Mononuclear cell (primary cell): ENCODE data around the gene KCNQ1. TPM values are rescaled to one million over a fixed set of nuclear protein-coding genes. Genes with fewer than 3 reads are reported as not detected.

ENCODE experiments used
- H3K27me3 ChIP-seq: 2 replicates; pipeline ENCODE4 v1.6.0; 2011; ENCODE audit warnings: low read length, control low read depth; ENCODE audit not compliant: insufficient read depth
- H3K4me1 ChIP-seq: 2 replicates; pipeline ENCODE4 v1.5.1; 2011; ENCODE audit warnings: mild to moderate bottlenecking, low read length, control low read depth; ENCODE audit not compliant: insufficient read depth
- H3K4me3 ChIP-seq: 2 replicates; pipeline ENCODE4 v1.5.1; 2011; ENCODE audit warnings: mild to moderate bottlenecking, low read length, moderate library complexity
- H3K9me3 ChIP-seq: 2 replicates; pipeline ENCODE4 v1.5.1; 2011; ENCODE audit warnings: low read depth, mild to moderate bottlenecking, control low read depth, low read length
- total RNA-seq: library from RNA; depleted of rRNA; stranded (reverse); fragments of >200 nt; gene quantifications from one replicate; pipeline ENCODE4 v1.2.3, GENCODE V29; 2012

Gene KCNQ1
- total RNA-seq, 1 donor, result 12.7 TPM

DNA sequence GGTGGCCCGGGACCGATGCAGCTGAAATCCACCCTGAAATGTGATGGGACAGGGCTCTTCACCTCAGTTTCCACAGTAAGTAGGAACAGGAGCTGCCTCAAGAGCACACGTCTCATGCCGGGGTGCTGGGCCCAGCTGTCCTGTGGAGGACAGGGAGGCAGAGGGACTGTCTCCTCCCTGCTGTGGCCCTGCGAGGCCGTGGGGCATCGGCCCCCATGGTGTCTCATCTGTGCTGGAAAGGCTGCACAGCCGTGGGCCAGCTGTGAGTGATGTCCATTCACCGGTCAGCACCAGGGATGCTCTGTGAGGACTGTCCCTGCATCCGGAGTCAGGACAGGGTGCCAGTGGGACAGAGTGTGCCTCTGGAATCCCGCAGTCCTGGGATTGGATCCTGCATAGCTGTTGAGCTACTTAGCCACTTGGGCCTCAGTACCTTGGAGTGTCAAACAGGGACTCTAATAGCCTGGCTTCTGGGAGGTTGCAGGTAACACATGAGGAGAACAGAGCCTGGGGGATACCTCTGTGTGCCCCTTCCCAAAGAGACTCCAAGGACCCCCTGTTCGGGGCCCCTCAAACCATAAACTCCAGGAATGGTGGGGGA lies 17.0 kb upstream of the KCNQ1 start:
- Histone ChIP-seq H3K27me3 (no peaks in the 10 kb centered on the region), H3K9me3 (no peaks in the 10 kb centered on the region), H3K4me3 (no peak overlapping the region), H3K4me1 (no peaks in the 10 kb centered on the region)

DNA sequence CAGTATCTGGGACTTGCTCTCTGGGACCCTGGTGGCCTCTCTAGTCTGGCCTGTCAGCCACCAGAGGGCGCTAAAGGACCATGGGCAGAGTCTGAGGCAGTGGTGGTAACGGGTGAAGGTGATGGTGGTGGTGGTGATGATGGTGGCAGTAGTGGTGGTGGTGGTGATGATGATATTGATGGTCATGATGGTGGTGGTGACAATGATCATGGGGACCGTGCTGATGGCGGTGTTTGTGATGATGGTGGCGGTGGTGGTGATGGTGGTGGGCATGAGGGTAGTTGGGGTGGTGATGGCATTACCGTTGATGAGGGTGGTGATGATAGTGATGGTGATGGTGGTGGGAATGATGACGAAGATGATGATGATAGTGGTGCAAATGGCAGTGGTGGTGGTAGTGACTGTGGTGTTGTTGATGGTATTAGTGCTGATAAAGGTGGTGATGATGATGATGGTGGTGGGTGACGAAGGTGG lies 16.4 kb upstream of the KCNQ1 start:
- Histone ChIP-seq H3K9me3 (no peaks in the 10 kb centered on the region), H3K4me1 (no peaks in the 10 kb centered on the region), H3K4me3 (no peak overlapping the region), H3K27me3 (no peaks in the 10 kb centered on the region)

DNA sequence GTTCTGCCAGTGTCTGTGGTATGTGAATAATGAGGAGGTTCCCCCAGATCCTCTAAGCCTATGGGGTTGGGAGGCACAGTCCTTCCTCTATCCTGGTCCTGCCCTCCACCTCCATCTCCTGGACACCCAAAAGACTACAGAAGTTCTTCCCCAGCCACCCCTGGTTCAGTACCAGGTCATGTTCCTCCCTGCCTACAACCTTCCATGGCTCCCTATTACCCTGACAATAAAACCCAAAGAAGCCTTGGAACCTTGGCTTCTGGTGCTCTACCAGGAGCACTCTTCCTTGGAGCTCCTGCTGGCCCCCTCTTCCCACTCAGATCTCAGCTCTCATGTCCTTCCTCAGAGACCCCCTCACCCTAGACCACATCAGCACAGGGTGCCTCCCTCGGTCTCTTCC lies 13.4 kb upstream of the KCNQ1 start:
- Histone ChIP-seq H3K4me1 (no peaks in the 10 kb centered on the region), H3K9me3 (no peaks in the 10 kb centered on the region), H3K4me3 (no peak overlapping the region), H3K27me3 (no peaks in the 10 kb centered on the region)

DNA sequence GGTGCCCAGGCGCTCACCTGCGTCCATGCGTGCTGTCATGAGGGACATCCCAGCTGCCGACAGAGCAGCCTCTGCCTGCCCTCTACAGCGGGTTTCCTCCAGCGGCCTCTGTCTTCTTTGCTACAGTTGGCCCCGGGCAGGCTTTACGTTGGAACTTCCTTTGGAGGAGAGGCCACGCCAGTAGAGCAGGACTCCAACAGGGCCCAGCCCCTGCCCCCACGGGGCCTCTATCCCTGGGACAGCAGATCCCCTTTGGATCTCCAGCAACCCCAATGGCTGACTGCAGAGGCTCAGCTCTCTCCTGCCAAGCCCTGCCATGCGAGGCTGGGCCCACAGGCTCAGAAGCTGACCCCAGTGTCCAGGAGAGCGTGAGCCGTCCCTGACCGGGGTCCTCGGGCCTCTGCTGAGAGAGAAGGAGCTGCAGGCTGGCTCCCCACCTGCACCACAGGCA lies 12.6 kb upstream of the KCNQ1 start:
- Histone ChIP-seq H3K4me1 (no peaks in the 10 kb centered on the region), H3K27me3 (no peaks in the 10 kb centered on the region)

DNA sequence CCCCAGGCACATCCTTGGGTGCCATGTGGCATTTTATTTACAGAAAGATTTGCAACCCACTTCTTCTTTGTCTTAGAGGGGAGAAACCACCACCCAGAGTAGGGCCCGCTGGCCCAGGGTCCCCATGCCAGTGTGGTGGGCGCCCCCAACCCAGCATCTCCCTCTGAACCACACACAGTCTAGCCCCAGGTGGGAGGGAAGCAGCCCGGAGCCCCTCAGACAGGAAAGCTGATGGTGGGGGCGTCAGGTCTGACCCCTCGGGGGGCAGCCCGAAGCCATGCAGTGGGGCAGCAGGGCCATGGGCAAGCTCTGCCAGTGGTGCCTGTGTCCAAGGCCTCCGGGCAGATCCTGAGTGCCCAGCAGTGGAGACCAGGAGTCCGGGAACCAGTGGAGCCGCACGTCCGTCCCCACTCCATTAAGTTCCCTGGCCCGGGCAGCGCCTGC lies 12.2 kb upstream of the KCNQ1 start:
- Histone ChIP-seq H3K27me3 (no peaks in the 10 kb centered on the region), H3K9me3 (no peaks in the 10 kb centered on the region), H3K4me3 (no peak overlapping the region), H3K4me1 (no peaks in the 10 kb centered on the region)

More for the DNA sequence above, 12.6 kb upstream of the KCNQ1 start:
- Histone ChIP-seq H3K4me3 (no peak overlapping the region), H3K9me3 (no peaks in the 10 kb centered on the region)

DNA sequence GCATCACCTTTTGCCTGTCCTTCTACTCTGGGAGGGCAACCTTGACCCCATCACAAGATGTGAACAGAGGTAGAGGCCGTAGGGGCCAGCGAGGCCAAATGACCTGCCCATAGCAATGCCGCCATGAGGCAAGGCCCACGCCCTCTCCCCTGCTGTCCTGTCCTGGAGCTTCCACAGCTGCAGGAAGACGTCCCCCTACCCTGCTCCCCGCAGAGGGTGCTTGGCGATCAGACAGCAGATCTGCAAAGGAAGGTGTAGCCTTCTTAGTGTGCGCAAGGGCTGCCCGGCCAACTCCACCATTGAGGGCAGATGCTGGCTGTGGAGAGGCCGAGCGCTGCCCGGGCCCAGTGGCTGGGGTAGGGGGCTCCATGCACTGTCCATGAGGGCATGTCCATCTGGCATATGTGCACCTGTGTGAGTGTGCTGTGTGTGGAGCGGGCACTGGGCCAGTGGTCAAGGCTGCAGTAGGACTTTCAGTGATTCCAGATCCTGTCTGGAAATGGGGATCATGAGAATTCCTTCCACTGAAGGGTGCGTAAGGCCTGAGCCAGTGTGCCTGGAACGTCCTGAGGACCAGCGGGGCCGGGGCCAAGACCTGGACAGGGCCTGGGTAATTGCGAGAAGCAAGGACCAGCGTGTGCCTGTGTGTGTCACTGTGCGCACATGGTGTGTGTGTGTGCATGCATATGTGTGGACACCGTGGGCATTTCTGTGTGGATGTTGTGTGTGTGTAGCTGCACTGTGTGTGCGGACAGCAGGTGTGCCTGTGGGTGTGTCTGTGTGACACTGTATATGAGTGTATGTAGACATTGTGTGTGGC lies 11.5 kb upstream of the KCNQ1 start:
- Histone ChIP-seq H3K27me3 (no peaks in the 10 kb centered on the region), H3K4me3 (no peak overlapping the region), H3K9me3 (no peaks in the 10 kb centered on the region), H3K4me1 (no peaks in the 10 kb centered on the region)

DNA sequence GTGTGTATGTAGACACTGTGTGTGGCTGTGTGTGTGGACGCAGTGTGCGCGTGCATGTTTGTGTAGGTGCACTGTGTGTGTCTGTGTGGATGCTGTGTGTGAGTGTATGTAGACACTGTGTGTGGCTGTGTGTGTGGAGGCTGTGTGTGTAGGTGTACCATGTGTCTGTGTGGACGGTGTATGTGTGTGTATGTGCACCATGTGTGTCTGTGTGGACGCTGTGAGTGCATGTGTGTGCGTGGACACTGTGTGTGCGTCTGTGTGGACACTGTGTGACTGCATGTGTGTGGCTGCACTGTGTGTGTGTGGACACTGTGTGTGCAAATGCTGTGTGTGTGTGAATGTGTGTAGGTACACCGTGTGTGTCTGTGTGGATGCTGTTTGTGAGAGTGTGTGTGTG lies 10.8 kb upstream of the KCNQ1 start:
- Histone ChIP-seq H3K27me3 (no peaks in the 10 kb centered on the region), H3K4me1 (no peaks in the 10 kb centered on the region), H3K9me3 (no peaks in the 10 kb centered on the region), H3K4me3 (no peak overlapping the region)

DNA sequence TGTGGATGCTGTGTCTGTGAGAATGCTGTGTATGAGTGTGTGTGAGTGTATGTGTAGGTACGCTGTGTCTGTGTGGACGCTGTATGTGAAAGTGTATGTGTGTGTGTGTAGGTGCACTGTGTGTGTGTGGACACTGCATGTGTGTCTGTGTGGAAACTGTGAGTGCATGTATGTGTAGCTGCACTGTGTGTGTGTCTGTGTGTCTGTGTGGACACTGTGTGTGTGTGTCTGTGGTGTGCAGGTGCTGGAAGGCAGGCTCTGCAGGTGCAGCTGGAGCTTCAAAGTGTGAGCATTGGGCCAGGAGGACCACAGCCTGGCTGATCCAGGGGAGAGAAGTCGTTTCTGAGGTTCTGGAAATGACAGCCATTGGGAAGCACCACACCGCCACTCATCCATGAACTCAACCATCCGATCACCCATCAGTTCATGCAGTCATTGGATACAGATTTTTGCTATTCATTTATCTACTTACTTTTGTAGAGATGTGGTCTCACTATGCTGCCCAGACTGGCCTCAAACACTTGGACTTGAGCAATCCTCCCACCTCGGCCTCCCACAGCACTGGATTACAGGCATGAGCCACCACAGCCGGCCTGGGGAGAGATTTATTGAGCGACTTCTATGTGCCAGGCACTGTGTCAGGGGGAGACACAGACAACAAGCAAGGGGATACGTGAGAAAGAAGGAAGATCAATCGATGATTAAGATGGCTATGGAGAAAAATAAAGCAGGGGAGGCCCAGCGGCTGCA lies 10.1 kb upstream of the KCNQ1 start:
- Histone ChIP-seq H3K9me3 (no peaks in the 10 kb centered on the region), H3K27me3 (no peaks in the 10 kb centered on the region)

DNA sequence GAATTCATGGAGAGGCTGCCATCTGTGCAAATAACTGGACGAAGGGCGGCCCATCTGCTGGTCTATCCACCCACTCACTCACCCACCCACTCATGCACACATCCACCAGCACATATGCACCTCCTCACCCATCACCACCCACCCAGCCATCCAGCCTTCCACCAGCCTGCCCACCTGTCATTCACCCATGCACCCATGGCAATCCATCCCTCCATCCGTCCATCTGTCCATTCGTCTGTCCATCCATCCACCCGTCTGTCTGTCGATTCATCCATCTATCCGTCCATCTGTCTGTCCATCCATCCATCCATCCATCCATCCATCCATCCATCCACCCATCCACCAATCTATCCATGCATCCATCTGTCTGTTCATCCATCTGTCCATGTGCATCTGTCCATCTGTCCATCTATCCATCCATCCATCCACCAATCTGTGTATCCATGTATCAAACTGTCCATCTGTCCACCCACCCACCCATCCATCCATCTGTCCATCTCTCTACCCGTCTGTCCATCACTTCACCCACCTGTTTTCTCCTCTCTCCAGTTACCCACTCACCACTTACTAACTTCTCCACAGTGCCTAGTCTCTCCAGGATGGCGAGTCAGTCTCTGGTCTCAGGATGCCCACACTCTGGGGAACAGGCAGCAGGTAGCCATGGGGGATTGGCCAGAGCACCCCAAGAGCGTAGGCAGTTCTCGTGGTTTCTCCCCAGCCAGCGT lies 9.4 kb upstream of the KCNQ1 start:
- Histone ChIP-seq H3K9me3 (no peaks in the 10 kb centered on the region), H3K27me3 (no peaks in the 10 kb centered on the region), H3K4me1 (peaks cover 2% of the 10 kb centered on the region), H3K4me3 (no peak overlapping the region)

More for the DNA sequence above, 10.1 kb upstream of the KCNQ1 start:
- Histone ChIP-seq H3K4me1 (no peaks in the 10 kb centered on the region), H3K4me3 (no peak overlapping the region)

DNA sequence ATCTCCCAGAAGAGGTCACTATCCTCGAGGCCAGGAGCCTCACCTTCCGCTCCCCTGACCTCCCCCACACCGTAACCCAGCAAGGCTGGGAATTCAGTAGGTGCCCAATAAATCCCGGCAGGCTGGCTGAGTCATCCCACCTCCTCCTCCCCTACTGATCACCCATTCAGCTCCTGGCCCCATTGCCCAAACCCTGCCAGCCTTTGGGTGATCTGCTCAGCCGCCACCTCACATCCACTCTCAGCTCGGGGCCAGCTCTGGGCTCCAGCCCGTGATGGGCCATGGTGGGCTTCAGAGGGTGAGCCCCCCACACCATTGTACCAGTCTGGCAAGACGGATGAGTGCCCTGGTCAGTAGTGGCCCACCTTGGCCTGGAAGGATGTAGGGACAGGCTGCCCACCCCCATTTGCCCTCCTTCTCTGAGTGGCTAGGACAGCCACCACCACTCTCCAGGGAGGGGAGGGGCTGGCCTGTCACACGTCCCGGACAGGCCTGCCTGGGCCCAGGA lies 8.7 kb upstream of the KCNQ1 start:
- no peaks in the 10 kb centered on the region for H3K9me3 ChIP-seq
- H3K4me1 ChIP-seq, result peaks cover 8% of the 10 kb centered on the region
- no peaks in the 10 kb centered on the region for H3K27me3 ChIP-seq
- H3K4me3 ChIP-seq, result no peak overlapping the region

DNA sequence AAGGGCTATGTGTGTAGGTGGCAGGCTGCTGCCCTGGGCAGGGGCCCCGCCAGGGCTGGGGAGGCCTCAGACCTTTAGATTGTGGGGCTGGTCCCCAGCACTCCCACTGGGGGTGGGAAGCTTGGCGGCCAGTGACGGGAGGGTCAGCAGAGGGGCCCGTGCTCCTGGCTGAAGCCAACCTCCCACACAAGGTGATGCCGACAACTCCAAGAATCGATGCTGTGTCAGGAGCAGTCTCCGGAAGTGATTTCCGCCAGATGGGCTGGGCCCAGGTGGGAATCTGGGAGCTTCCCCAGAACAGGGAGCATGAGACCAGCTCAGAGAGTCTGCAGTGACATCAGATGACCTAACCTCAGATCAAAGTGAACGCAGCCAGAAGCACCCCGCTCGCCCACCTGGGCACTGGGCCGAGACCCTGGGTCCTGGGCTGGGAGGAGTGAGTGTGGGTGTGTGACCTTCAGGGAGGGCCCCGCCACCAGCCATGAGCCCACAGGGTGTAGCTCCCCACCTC lies 8.2 kb upstream of the KCNQ1 start:
- Histone ChIP-seq H3K27me3 (no peaks in the 10 kb centered on the region), H3K4me1 (peaks cover 8% of the 10 kb centered on the region), H3K9me3 (no peaks in the 10 kb centered on the region), H3K4me3 (no peak overlapping the region)

DNA sequence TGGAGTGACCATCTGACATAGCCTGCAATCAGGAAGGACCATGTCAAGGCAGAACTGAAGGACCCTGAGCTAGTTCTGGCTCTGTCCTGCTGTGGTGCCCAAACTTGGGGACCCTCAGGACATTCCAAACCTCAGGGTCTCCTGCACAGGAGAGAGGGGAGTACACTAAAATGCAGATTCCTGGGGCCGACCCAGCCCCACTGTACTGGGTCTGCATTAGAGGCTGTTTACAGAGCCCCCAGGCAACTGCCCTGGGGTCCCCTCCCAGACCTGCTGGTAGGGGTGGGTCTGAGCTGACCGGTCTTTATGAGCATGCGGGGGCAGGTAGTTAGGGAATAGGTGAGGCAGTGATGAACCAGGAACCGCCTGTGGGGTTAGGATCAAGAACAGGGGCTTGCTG lies 7.3 kb upstream of the KCNQ1 start:
- Histone ChIP-seq H3K9me3 (no peaks in the 10 kb centered on the region), H3K4me3 (no peak overlapping the region), H3K27me3 (no peaks in the 10 kb centered on the region), H3K4me1 (peaks cover 8% of the 10 kb centered on the region)

DNA sequence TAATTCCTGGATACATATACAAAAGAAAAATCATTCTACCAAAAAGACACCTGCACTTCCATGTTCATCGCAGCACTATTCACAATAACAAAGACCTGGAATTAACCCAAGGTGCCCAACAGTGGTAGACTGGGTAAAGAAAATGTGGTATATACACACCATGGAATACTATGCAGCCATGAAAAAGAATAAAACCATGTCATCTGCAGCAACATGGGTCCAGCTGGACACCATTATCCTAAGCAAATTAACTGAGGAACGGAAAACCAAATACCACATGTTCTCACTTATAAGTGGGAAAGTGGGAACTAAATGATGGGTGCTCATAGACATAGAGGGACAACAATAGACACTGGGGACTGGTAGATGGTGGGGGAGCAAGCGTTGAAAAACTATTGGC lies 5.0 kb upstream of the KCNQ1 start:
- no peak overlapping the region for H3K4me3 ChIP-seq
- peaks cover 12% of the 10 kb centered on the region for H3K4me1 ChIP-seq
- H3K9me3 ChIP-seq, result no peaks in the 10 kb centered on the region
- H3K27me3 ChIP-seq, result no peaks in the 10 kb centered on the region

DNA sequence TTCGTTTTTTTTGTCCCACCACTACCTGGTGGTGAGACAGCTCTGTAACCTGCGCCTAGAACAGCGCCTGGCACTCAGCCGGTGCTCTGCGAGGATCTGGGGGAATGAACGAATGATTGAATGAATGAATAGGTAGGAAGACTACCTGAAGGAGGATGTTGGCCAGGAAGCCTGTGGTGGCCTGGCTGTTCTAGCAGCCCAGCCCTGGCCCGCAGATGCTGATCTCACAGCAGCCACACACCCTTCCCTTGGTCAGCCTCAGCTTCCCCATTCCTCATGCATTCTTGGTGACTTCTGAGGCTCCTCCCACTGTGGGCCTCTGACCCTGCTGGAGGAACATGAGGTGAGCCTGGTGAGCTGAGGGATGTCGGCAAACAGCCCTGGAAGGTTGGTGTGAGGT lies 4.2 kb upstream of the KCNQ1 start:
- Histone ChIP-seq H3K4me3 (no peak overlapping the region), H3K27me3 (no peaks in the 10 kb centered on the region), H3K9me3 (no peaks in the 10 kb centered on the region), H3K4me1 (peaks cover 17% of the 10 kb centered on the region)
